Right lobe of liver (tissue), 4 donors: ENCODE results near the gene SELENOT.

Experiments
- CTCF ChIP-seq, 4 donors: fragments of 200-600 bp in 3 of 4; fragments of 450-650 bp in 1 of 4; IDR thresholded peaks; one replicate each; pipeline versions ENCODE4 v1.5.1 to v1.8.0; 2016 to 2022; ENCODE audit warnings: antibody characterized with exemption in 4 of 4, mild to moderate bottlenecking in 2 of 4
- POLR2A ChIP-seq: fragments of 450-650 bp; IDR thresholded peaks from one replicate; pipeline ENCODE4 v1.6.1; 2017; ENCODE audit warnings: antibody characterized with exemption, mild to moderate bottlenecking
- donor health status: DM: no; HTN: no; CAD: no.
- donor health status: DM: no; HTN: no; CAD: no.
- donor health status: DM: no; HTN: yes; CAD: no.

GRCh38 chr3:150602426-150603152, 532 bp upstream of the SELENOT start:
- no peak for TF ChIP-seq POLR2A
- no peak for TF ChIP-seq CTCF (IDR thresholded peaks at IDR 0.05)
